H9 (cell line): ENCODE results near the gene ESPNL. TPM values are rescaled to one million over a fixed set of nuclear protein-coding genes. Genes with fewer than 3 reads are reported as not detected.
A peak's percentile ranks its signal among the peaks of the same experiment; 100 is the strongest.

Experiments used
- DNase-seq: peaks from one replicate; pipeline ENCODE4 v3.0.0-alpha.2; 2017
- H2AFZ ChIP-seq: one replicate; pipeline ENCODE4 v1.6.1; 2013; ENCODE audit warnings: mild to moderate bottlenecking, low read length, control low read depth, moderate library complexity
- H2AK5ac ChIP-seq: 2 replicates; pipeline ENCODE4 v1.6.1; 2013; ENCODE audit warnings: low read length, control low read depth, mixed read lengths; ENCODE audit not compliant: insufficient read length
- H2BK120ac ChIP-seq: one replicate; pipeline ENCODE4 v1.6.1; 2013; ENCODE audit warnings: low read depth, mild to moderate bottlenecking, low read length, control low read depth, inconsistent platforms; ENCODE audit not compliant: poor library complexity, severe bottlenecking
- H2BK12ac ChIP-seq: 2 replicates; pipeline ENCODE4 v1.6.1; 2013; ENCODE audit warnings: low read length, control low read depth, mixed read lengths, low read depth; ENCODE audit not compliant: insufficient read length
- H2BK15ac ChIP-seq: 2 replicates; pipeline ENCODE4 v1.6.1; 2013; ENCODE audit warnings: low read depth, low read length, control low read depth
- H2BK20ac ChIP-seq: one replicate; pipeline ENCODE4 v1.6.1; 2013; ENCODE audit warnings: low read depth, mild to moderate bottlenecking, low read length, control low read depth, inconsistent platforms; ENCODE audit not compliant: poor library complexity, severe bottlenecking
- H2BK5ac ChIP-seq: 2 replicates; pipeline ENCODE4 v1.6.1; 2013; ENCODE audit warnings: low read length, control low read depth, mixed read lengths; ENCODE audit not compliant: insufficient read length
- H3K14ac ChIP-seq: 2 replicates; pipeline ENCODE4 v1.6.1; 2013; ENCODE audit warnings: low read length, control low read depth; ENCODE audit not compliant: insufficient read depth
- H3K18ac ChIP-seq: 2 replicates; pipeline ENCODE4 v1.6.1; 2013; ENCODE audit warnings: low read depth, mild to moderate bottlenecking, mixed read lengths, low read length, control low read depth; ENCODE audit not compliant: insufficient read length
- H3K23ac ChIP-seq: 2 replicates; pipeline ENCODE4 v1.6.1; 2013; ENCODE audit warnings: low read length, control low read depth, mixed read lengths, low read depth; ENCODE audit not compliant: insufficient read length
- H3K23me2 ChIP-seq: 2 replicates; pipeline ENCODE4 v1.6.1; 2013; ENCODE audit warnings: low read depth, mild to moderate bottlenecking, mixed read lengths, low read length, control low read depth; ENCODE audit not compliant: insufficient read length, poor library complexity, severe bottlenecking
- H3K27ac ChIP-seq: 2 replicates; pipeline ENCODE4 v1.5.1; 2013; ENCODE audit warnings: low read length, control low read depth, mixed read lengths, low read depth; ENCODE audit not compliant: insufficient read length
- H3K27me3 ChIP-seq: 2 replicates; pipeline ENCODE4 v1.6.1; 2013; ENCODE audit warnings: low read length, control low read depth, inconsistent platforms; ENCODE audit not compliant: insufficient read depth
- H3K4ac ChIP-seq: 2 replicates; pipeline ENCODE4 v1.6.1; 2013; ENCODE audit warnings: low read depth, mild to moderate bottlenecking, control low read depth, inconsistent platforms, low read length, moderate library complexity
- H3K4me1 ChIP-seq: 2 replicates; pipeline ENCODE4 v1.6.1; 2013; ENCODE audit warnings: low read length, control low read depth, inconsistent platforms; ENCODE audit not compliant: insufficient read depth
- H3K4me2 ChIP-seq: 2 replicates; pipeline ENCODE4 v1.6.1; 2013; ENCODE audit warnings: low read length, control low read depth, mixed read lengths; ENCODE audit not compliant: insufficient read length, insufficient read depth
- H3K56ac ChIP-seq: 2 replicates; pipeline ENCODE4 v1.6.1; 2013; ENCODE audit warnings: low read depth, mild to moderate bottlenecking, mixed read lengths, low read length, control low read depth; ENCODE audit not compliant: insufficient read length
- H3K79me1 ChIP-seq: 2 replicates; pipeline ENCODE4 v1.6.1; 2013; ENCODE audit warnings: low read depth, mild to moderate bottlenecking, moderate library complexity, low read length, control low read depth, inconsistent platforms; ENCODE audit not compliant: insufficient read depth, poor library complexity, severe bottlenecking
- H3K79me2 ChIP-seq: 2 replicates; pipeline ENCODE4 v1.6.1; 2013; ENCODE audit warnings: low read length, control low read depth, inconsistent platforms; ENCODE audit not compliant: insufficient read depth
- H3K9ac ChIP-seq: 2 replicates; pipeline ENCODE4 v1.6.1; 2013; ENCODE audit warnings: low read length, control low read depth, mixed read lengths; ENCODE audit not compliant: insufficient read length; ENCODE audit errors: extremely low read depth
- H3K9me3 ChIP-seq: one replicate; pipeline ENCODE4 v1.6.1; 2013; ENCODE audit warnings: low read depth, low read length, inconsistent platforms; ENCODE audit not compliant: control insufficient read depth
- H3T11ph ChIP-seq: one replicate; pipeline ENCODE4 v1.6.1; 2013; ENCODE audit warnings: mild to moderate bottlenecking, low read length, control low read depth, inconsistent platforms
- H4K20me1 ChIP-seq: one replicate; pipeline ENCODE4 v1.6.1; 2013; ENCODE audit not compliant: control insufficient read depth, insufficient read length, insufficient read depth
- H4K5ac ChIP-seq: 2 replicates; pipeline ENCODE4 v1.6.1; 2013; ENCODE audit warnings: low read depth, mild to moderate bottlenecking, mixed read lengths, low read length, control low read depth; ENCODE audit not compliant: insufficient read length
- H4K8ac ChIP-seq: replicated peaks from 2 replicates; pipeline ENCODE4 v1.6.1; 2013; ENCODE audit warnings: low read length, control low read depth, mixed read lengths, low read depth; ENCODE audit not compliant: insufficient read length
- H4K91ac ChIP-seq: 2 replicates; pipeline ENCODE4 v1.6.1; 2013; ENCODE audit warnings: low read depth, mild to moderate bottlenecking, moderate library complexity, mixed read lengths, low read length, control low read depth; ENCODE audit not compliant: insufficient read length
- H3K27ac Mint-ChIP-seq, 3 experiments: 2 replicates in 2 of 3; 3 replicates in 1 of 3; pipeline ENCODE4 v1.8.0; 2020 to 2021; ENCODE audit warnings: mixed read lengths in 3 of 3, mild to moderate bottlenecking in 1 of 3, moderate library complexity in 1 of 3
- H3K27me3 Mint-ChIP-seq: 2 replicates; pipeline ENCODE4 v1.8.0; 2021; ENCODE audit warnings: low read depth, mild to moderate bottlenecking, moderate library complexity, mixed read lengths
- H3K36me3 Mint-ChIP-seq, 3 experiments: 2 replicates in 2 of 3; 3 replicates in 1 of 3; pipeline ENCODE4 v1.8.0; 2020 to 2021; ENCODE audit warnings: low read depth in 3 of 3, mixed read lengths in 3 of 3; ENCODE audit not compliant: insufficient read depth in 1 of 3
- H3K4me1 Mint-ChIP-seq, 2 experiments: 2 replicates each; pipeline ENCODE4 v1.8.0; 2020; ENCODE audit warnings: mixed read lengths in 2 of 2
- H3K4me3 Mint-ChIP-seq, 2 experiments: 2 replicates in 1 of 2; 3 replicates in 1 of 2; pipeline ENCODE4 v1.8.0; 2020 to 2021; ENCODE audit warnings: mild to moderate bottlenecking in 2 of 2, mixed read lengths in 2 of 2, moderate library complexity in 1 of 2
- H3K9me3 Mint-ChIP-seq, 2 experiments: 2 replicates in 1 of 2; 3 replicates in 1 of 2; pipeline ENCODE4 v1.8.0; 2020; ENCODE audit warnings: mild to moderate bottlenecking in 2 of 2, mixed read lengths in 2 of 2, moderate library complexity in 1 of 2
- CTCF ChIP-seq: fragments of 200-600 bp; sonication (generic); conservative IDR thresholded peaks from 3 replicates; pipeline ENCODE4 v1.8.0; 2021; ENCODE audit warnings: antibody characterized with exemption, mild to moderate bottlenecking
- WGBS: extraction: QIAGEN DNeasy Blood & Tissue Kit; methylation state at CpG from one replicate; pipeline ENCODE4 v1.1.7; 2013; ENCODE audit warnings: missing lambda C conversion rate, low lambda C conversion rate, mixed read lengths; ENCODE audit not compliant: insufficient read length; ENCODE audit errors: extremely low coverage; 5-methylcytosine and 5-hydroxymethylcytosine counted together
- total RNA-seq: library from RNA; stranded (reverse); gene quantifications from 2 replicates; pipeline ENCODE4 v1.2.1, GENCODE V29; 2021

Gene ESPNL
- total RNA-seq, 1 experiment from 2014 or later: 0.17 TPM

DNA sequence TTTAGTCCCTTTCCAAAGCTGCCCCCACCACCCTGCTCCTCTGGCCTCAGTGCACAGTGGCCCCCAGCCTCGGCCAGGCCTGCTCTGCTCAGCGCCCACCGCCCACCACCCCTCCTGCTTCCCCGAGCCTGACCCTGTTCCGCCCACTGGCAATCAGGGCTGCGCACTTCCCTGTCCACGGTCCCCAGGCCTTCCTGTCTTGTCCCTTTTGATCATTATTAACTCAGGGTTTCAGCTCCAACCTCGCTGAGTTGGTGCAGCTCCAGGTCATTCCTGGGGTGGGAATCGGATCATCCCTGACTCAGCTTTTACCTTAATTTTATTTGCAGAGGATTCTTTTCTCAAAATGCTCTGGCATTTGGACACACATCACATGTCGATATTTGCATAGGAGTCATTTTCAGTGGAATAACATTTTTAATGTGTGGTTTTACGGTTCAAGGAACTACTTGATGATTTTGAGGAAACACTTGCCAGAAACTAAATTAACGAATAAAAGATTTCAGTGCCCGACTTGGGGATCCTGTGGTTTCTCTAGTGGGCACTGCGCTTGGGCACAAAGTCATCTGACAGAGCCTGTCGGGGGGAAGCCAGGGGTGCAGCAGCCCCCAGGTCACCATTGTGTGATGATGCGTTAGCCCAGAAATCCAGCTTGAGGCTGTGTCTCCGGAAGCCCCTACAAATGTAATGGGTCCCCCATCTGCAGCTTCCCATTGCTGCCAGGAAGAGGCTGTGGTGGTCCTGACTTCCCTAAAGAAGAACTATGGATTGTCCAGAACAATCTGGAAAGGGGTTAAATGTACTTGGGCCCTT, 1.0 kb upstream of the ESPNL start:
- no peak for TF ChIP-seq CTCF
- Histone ChIP-seq H3K56ac (no peak overlapping the region), H3K4me1 (peaks cover 3% of the 10 kb centered on the region; the same call in 1 of the 2 replicates), H2BK12ac (no peak overlapping the region), H3K27me3 (no peaks in the 10 kb centered on the region), H3K4me2 (no peak overlapping the region), H2AK5ac (no peak overlapping the region), H3K23ac (no peak overlapping the region), H4K91ac (no peak overlapping the region), H2BK20ac (no peak overlapping the region), H3T11ph (no peak overlapping the region), H2BK15ac (no peak overlapping the region), H4K20me1 (no peaks in the 10 kb centered on the region), H3K18ac (no peak overlapping the region), H4K5ac (no peak overlapping the region), H3K14ac (no peak overlapping the region), H3K79me2 (no peaks in the 10 kb centered on the region), H4K8ac (no peak overlapping the region), H3K9ac (no peak overlapping the region), H2AFZ (no peak overlapping the region), H3K79me1 (no peaks in the 10 kb centered on the region), H3K9me3 (no peaks in the 10 kb centered on the region), H2BK5ac (no peak overlapping the region), H2BK120ac (no peak overlapping the region), H3K27ac (no peak overlapping the region), H3K4ac (no peak overlapping the region), H3K23me2 (no peaks in the 10 kb centered on the region)
- Mint-ChIP-seq H3K27ac (peak overlapping the region in 1 of 3 experiments; percentile 74; a peak in 3 of 7 replicates), H3K9me3 (no peaks in the 10 kb centered on the region), H3K36me3 (peaks cover 9 to 14% (median 10%) of the 10 kb centered on the region in 3 experiments; a peak in 6 of 7 replicates), H3K4me3 (peak overlapping the region in 1 of 2 experiments; percentile 53; a peak in 1 of 5 replicates), H3K27me3 (no peaks in the 10 kb centered on the region; the same call in none of the 2 replicates), H3K4me1 (peaks cover 26 to 34% of the 10 kb centered on the region in 2 experiments)
- no peak for DNase-seq
- no CpG with 5 or more reads among the region's 17 CpGs for WGBS
